HEK293 (cell line): ENCODE data around the gene LRRC4C.

Experiments
- CTCF ChIA-PET: fragments of 350-600 bp; formaldehyde crosslinking; extraction: SDS; loops from one replicate; lab custom pipeline; 2021; ENCODE audit warnings: antibody characterized with exemption; lab: Yijun Ruan, JAX
- POLR2A ChIA-PET: fragments of 300-600 bp; formaldehyde crosslinking; extraction: SDS; loops from one replicate; lab custom pipeline; 2020; ENCODE audit warnings: antibody characterized with exemption, inconsistent platforms; lab: Yijun Ruan, JAX
- H3K27ac ChIP-seq: fragments of 200-500 bp; sonication (Bioruptor generic); 2 replicates; pipeline ENCODE4 v1.5.1; 2014; ENCODE audit warnings: low read depth, low read length, control low read depth, inconsistent platforms; ENCODE audit errors: extremely low read depth
- H3K36me3 ChIP-seq, 2 experiments: fragments of 200-500 bp in 1 of 2; sonication (Bioruptor generic) in 1 of 2; 1 replicate in 1 of 2; 2 replicates in 1 of 2; pipeline ENCODE4 v1.5.1; 2014 to 2017; ENCODE audit warnings: inconsistent platforms in 2 of 2, low read length in 2 of 2; ENCODE audit not compliant: control insufficient read depth in 2 of 2, insufficient read depth in 1 of 2
- H3K4me1 ChIP-seq: fragments of 200-500 bp; sonication (Bioruptor generic); 2 replicates; pipeline ENCODE4 v1.5.1; 2014; ENCODE audit warnings: mild to moderate bottlenecking, low read length, inconsistent platforms; ENCODE audit not compliant: control insufficient read depth, insufficient read depth
- H3K4me3 ChIP-seq: 2 replicates; pipeline ENCODE4 v1.5.1; 2011; ENCODE audit warnings: low read depth, mild to moderate bottlenecking, control low read depth, low read length, moderate library complexity
- H3K9me3 ChIP-seq: fragments of 200-500 bp; sonication (Bioruptor generic); 2 replicates; pipeline ENCODE4 v1.5.1; 2014; ENCODE audit warnings: low read depth, low read length, inconsistent platforms; ENCODE audit not compliant: control insufficient read depth, insufficient read depth
- BCL11B ChIP-seq: fragments of 450-650 bp; formaldehyde crosslinking; IDR thresholded peaks from 2 replicates; pipeline ENCODE4 v1.5.1; 2016; ENCODE audit warnings: low read depth, missing biosample characterization, missing genetic modification characterization
- EGR2 ChIP-seq: fragments of 450-650 bp; formaldehyde crosslinking; IDR thresholded peaks from 2 replicates; pipeline ENCODE4 v1.5.1; 2016; ENCODE audit warnings: low read depth, missing biosample characterization, missing genetic modification characterization
- HOXA7 ChIP-seq: sonication (generic); formaldehyde crosslinking; IDR thresholded peaks from 2 replicates; pipeline ENCODE4 v1.8.1; 2022; ENCODE audit warnings: missing genetic modification reagents, borderline replicate concordance
- MZF1 ChIP-seq: fragments of 450-650 bp; formaldehyde crosslinking; IDR thresholded peaks from 2 replicates; pipeline ENCODE4 v1.5.1; 2017; ENCODE audit warnings: missing biosample characterization, missing genetic modification characterization, borderline replicate concordance
- PRDM1 ChIP-seq: fragments of 450-650 bp; formaldehyde crosslinking; IDR thresholded peaks from 2 replicates; pipeline ENCODE4; 2016; ENCODE audit warnings: missing biosample characterization, missing genetic modification characterization
- REST ChIP-seq: fragments of 450-650 bp; formaldehyde crosslinking; IDR thresholded peaks from 2 replicates; pipeline ENCODE4 v1.5.1; 2016; ENCODE audit warnings: missing biosample characterization, missing genetic modification characterization
- ZBTB21 ChIP-seq: fragments of 450-650 bp; formaldehyde crosslinking; IDR thresholded peaks from 2 replicates; pipeline ENCODE4 v1.5.1; 2017; ENCODE audit warnings: missing biosample characterization, missing genetic modification characterization
- ZFP41 ChIP-seq: fragments of 450-650 bp; formaldehyde crosslinking; IDR thresholded peaks from 2 replicates; pipeline ENCODE4 v1.5.1; 2016; ENCODE audit warnings: missing biosample characterization, missing genetic modification characterization, borderline replicate concordance
- ZIC2 ChIP-seq: fragments of 450-650 bp; formaldehyde crosslinking; IDR thresholded peaks from 2 replicates; pipeline ENCODE4 v1.5.1; 2016; ENCODE audit warnings: missing biosample characterization, missing genetic modification characterization
- ZNF157 ChIP-seq: fragments of 450-650 bp; formaldehyde crosslinking; IDR thresholded peaks from 2 replicates; pipeline ENCODE4 v1.5.1; 2016; ENCODE audit warnings: missing biosample characterization, missing genetic modification characterization
- ZNF211 ChIP-seq: fragments of 450-650 bp; formaldehyde crosslinking; IDR thresholded peaks from 2 replicates; pipeline ENCODE4 v1.5.1; 2016; ENCODE audit warnings: low read depth, missing biosample characterization, missing genetic modification characterization
- ZNF24 ChIP-seq: fragments of 450-650 bp; formaldehyde crosslinking; IDR thresholded peaks from 2 replicates; pipeline ENCODE4 v1.5.1; 2016; ENCODE audit warnings: missing biosample characterization, missing genetic modification characterization
- ZNF354C ChIP-seq: fragments of 450-650 bp; formaldehyde crosslinking; IDR thresholded peaks from 2 replicates; pipeline ENCODE4 v1.5.1; 2016; ENCODE audit warnings: missing biosample characterization, missing genetic modification characterization, low read depth, borderline replicate concordance
- ZNF433 ChIP-seq: fragments of 450-650 bp; formaldehyde crosslinking; IDR thresholded peaks from 2 replicates; pipeline ENCODE4 v1.5.1; 2016; ENCODE audit warnings: missing biosample characterization, missing genetic modification characterization, low read depth
- ZNF514 ChIP-seq: fragments of 450-650 bp; formaldehyde crosslinking; IDR thresholded peaks from 2 replicates; pipeline ENCODE4 v1.5.1; 2016; ENCODE audit warnings: missing biosample characterization, missing genetic modification characterization
- ZNF555 ChIP-seq: fragments of 450-650 bp; formaldehyde crosslinking; conservative IDR thresholded peaks from 2 replicates; pipeline ENCODE4 v1.5.1; 2017; ENCODE audit warnings: missing biosample characterization, mild to moderate bottlenecking, missing genetic modification characterization, inconsistent platforms
- ZNF558 ChIP-seq: fragments of 450-650 bp; formaldehyde crosslinking; IDR thresholded peaks from 2 replicates; pipeline ENCODE4 v1.5.1; 2016; ENCODE audit warnings: missing biosample characterization, missing genetic modification characterization
- ZNF561 ChIP-seq: fragments of 450-650 bp; IDR thresholded peaks from 2 replicates; pipeline ENCODE4 v1.5.1; 2018; ENCODE audit warnings: missing biosample characterization, missing genetic modification characterization, borderline replicate concordance
- ZNF623 ChIP-seq: fragments of 450-650 bp; formaldehyde crosslinking; IDR thresholded peaks from 2 replicates; pipeline ENCODE4 v1.5.1; 2016; ENCODE audit warnings: missing biosample characterization, missing genetic modification characterization
- ZSCAN18 ChIP-seq: fragments of 450-650 bp; formaldehyde crosslinking; IDR thresholded peaks from 2 replicates; pipeline ENCODE4 v1.5.1; 2016; ENCODE audit warnings: missing biosample characterization, missing genetic modification characterization

LRRC4C gene

DNA sequence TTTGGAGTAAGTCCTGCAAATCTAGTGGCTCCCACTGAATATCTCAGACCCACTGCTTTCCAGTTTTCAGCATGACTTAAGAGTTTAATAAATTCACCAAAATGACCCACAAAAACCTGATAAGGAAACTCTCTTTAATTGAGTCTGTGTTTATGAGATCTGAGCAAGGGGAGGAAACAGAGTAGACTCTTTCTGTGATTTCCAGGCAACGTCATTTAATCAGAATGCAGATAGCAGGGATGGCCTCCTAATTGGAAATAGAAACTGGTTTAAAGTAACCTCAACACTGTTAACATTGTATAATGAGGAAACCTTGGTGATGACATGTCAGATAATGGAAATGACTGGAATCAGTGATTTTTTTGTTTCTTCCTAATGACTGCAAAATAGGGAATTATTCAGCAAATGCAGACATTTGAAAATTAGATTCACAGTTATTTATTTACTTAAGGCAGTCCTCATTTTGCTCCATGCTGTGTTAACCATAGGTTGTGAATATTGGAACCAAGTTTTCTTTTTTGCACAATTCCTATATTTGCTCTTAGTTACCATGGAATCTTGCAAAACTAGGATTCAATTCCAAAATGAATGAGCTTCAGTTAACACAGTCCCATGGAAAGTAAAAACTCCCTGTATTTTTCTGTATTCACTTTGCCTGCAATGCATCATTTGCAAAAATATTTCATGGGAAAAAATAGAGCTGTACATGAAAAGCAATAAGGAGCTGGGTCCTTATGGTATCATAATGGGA lies 1324.5 kb downstream of the LRRC4C start:
- TF ChIP-seq MZF1 (tag by site-specific recombination) (no peak), ZNF558 (tag by site-specific recombination) (no peak)
- Histone ChIP-seq H3K4me1 (no peaks in the 10 kb centered on the region), H3K9me3 (no peaks in the 10 kb centered on the region), H3K4me3 (no peak overlapping the region), H3K36me3 (no peaks in the 10 kb centered on the region), H3K27ac (no peak overlapping the region)
- ChIA-PET CTCF (interaction anchor here (0.7 kb wide), 1 partner anchor 13 kb away, joined by 4 read pairs; no protein-coding TSS in a partner anchor), POLR2A (no interaction called here)

- CTCF ChIA-PET: no interaction called here
- Histone ChIP-seq H3K9me3 (no peaks in the 10 kb centered on the region), H3K4me3 (no peak overlapping the region), H3K36me3 (no peaks in the 10 kb centered on the region), H3K27ac (no peak overlapping the region), H3K4me1 (no peaks in the 10 kb centered on the region)
- POLR2A ChIA-PET: no interaction called here
- TF ChIP-seq ZNF561 (tag by site-specific recombination): no peak
- no peak for TF ChIP-seq ZNF433 (tag by site-specific recombination)
- TF ChIP-seq PRDM1 (tag by site-specific recombination): no peak
- no peak for TF ChIP-seq ZNF24
- TF ChIP-seq ZBTB21 (tag by site-specific recombination): no peak
- TF ChIP-seq ZNF354C: no peak
- TF ChIP-seq ZNF555 (tag by site-specific recombination): no peak
These were observed 1326.0 kb downstream of the LRRC4C start for GRCh38 chr11:40133498-40133897.

GRCh38 chr11:40132912-40133311 lies 1326.5 kb downstream of the LRRC4C start:
- POLR2A ChIA-PET: no interaction called here
- no peak overlapping the region for H3K4me3 ChIP-seq
- no peaks in the 10 kb centered on the region for H3K9me3 ChIP-seq
- H3K36me3 ChIP-seq: no peaks in the 10 kb centered on the region
- no peak overlapping the region for H3K27ac ChIP-seq
- no peaks in the 10 kb centered on the region for H3K4me1 ChIP-seq
- CTCF ChIA-PET: no interaction called here
- TF ChIP-seq EGR2 (tag by site-specific recombination) (no peak), HOXA7 (CRISPR knock-in tag) (no peak), ZNF157 (tag by site-specific recombination) (no peak), ZNF514 (no peak), ZNF211 (tag by site-specific recombination) (no peak), ZNF623 (tag by site-specific recombination) (no peak), ZFP41 (tag by site-specific recombination) (no peak), ZIC2 (tag by site-specific recombination) (no peak), REST (tag by site-specific recombination) (no peak), ZSCAN18 (no peak), BCL11B (no peak)
